ENCODE measurements around the gene NCOA1. TPM values are rescaled to one million over a fixed set of nuclear protein-coding genes. Genes with fewer than 3 reads are reported as not detected.

NCOA1 gene
- total and polyA plus RNA-seq, 10 of the 15 experiments (the other 5 are each of a cell fraction or from before 2014, with no cell fraction given) = 1.8 to 35.6 (median 6.1) TPM

GRCh38 chr2:24586955-24587354, 95.9 kb downstream of the NCOA1 start (continued):
- TF ChIP-seq NKRF (conservative IDR thresholded peaks at IDR 0.05) = no peak
- peak; percentile 78 for TF ChIP-seq BCL3 (IDR thresholded peaks at IDR 0.05; ENCODE audit: borderline replicate concordance, insufficient read depth, low read depth, low read length, poor library complexity, severe bottlenecking)
- TF ChIP-seq TAF1 (IDR thresholded peaks at IDR 0.05; ENCODE audit: borderline replicate concordance, low read depth, low read length) = no peak
- no peak for TF ChIP-seq SMAD1 (IDR thresholded peaks at IDR 0.05; ENCODE audit: low read depth, partially characterized antibody)
- TF ChIP-seq RELB (IDR thresholded peaks at IDR 0.05; ENCODE audit: low read depth) = peak; percentile 91
- TF ChIP-seq BCL11A (IDR thresholded peaks at IDR 0.05; ENCODE audit: low read depth, low read length) = peak; percentile 75; the same call in 1 of the 2 replicates
- no peak for TF ChIP-seq LARP7 (IDR thresholded peaks at IDR 0.05)
- no peak for TF ChIP-seq RBBP5 (conservative IDR thresholded peaks at IDR 0.05)
- no peak for TF ChIP-seq NR2F1 (conservative IDR thresholded peaks at IDR 0.05)
- TF ChIP-seq CBX3 (IDR thresholded peaks at IDR 0.05; ENCODE audit: borderline replicate concordance, low read depth) = no peak
- TF ChIP-seq CEBPB (IDR thresholded peaks at IDR 0.05; ENCODE audit: borderline replicate concordance in 1 of 2, low read depth in 2 of 2, low read length in 2 of 2) = no peak
- peak; percentile 19 for TF ChIP-seq SP1 (IDR thresholded peaks at IDR 0.05; ENCODE audit: low read depth, low read length)
- TF ChIP-seq ATF2 (IDR thresholded peaks at IDR 0.05; ENCODE audit: low read length) = peak; percentile 56
- TF ChIP-seq NR2C2 (IDR thresholded peaks at IDR 0.05; ENCODE audit: borderline replicate concordance, control insufficient read depth, insufficient read length, low read depth) = no peak
- TF ChIP-seq HSF1 (IDR thresholded peaks at IDR 0.05; ENCODE audit: low read depth, low read length) = no peak
- no peak for TF ChIP-seq ZNF217 (IDR thresholded peaks at IDR 0.05)
- TF ChIP-seq POU2F2 (IDR thresholded peaks at IDR 0.05; ENCODE audit: borderline replicate concordance, low read depth, low read length) = no peak
- no peak for TF ChIP-seq NR2C1 (IDR thresholded peaks at IDR 0.05)
- TF ChIP-seq ZBTB33 (IDR thresholded peaks at IDR 0.05) = no peak
- TF ChIP-seq ZNF207 (IDR thresholded peaks at IDR 0.05; ENCODE audit: borderline replicate concordance) = no peak
- TF ChIP-seq POLR2A (IDR thresholded peaks at IDR 0.05; ENCODE audit: low read depth, low read length) = no peak
- TF ChIP-seq CHD2 (IDR thresholded peaks at IDR 0.05; ENCODE audit: borderline replicate concordance, low read depth, low read length) = no peak
- no peak; the same call in 1 of the 2 replicates for TF ChIP-seq SMC3 (IDR thresholded peaks at IDR 0.05; ENCODE audit: borderline replicate concordance, low read length)

All from GM12878 (cell line).